ENCODE data around the gene FAN1. TPM values are rescaled to one million over a fixed set of nuclear protein-coding genes. Genes with fewer than 3 reads are reported as not detected.

The FAN1 gene
- total RNA-seq, 1 experiment from 2014 or later: 28.2 TPM

- Histone ChIP-seq H3K18ac (ENCODE audit: insufficient read length, low read depth, low read length) (no peak overlapping the region), H2BK5ac (ENCODE audit: insufficient read length, low read length) (no peak overlapping the region), H3K27me3 (ENCODE audit: insufficient read depth, low read length) (no peaks in the 10 kb centered on the region), H3K23ac (ENCODE audit: insufficient read length, low read depth, low read length) (no peak overlapping the region), H3K4me2 (ENCODE audit: insufficient read depth, insufficient read length, low read length) (no peak overlapping the region), H2BK12ac (ENCODE audit: insufficient read length, low read depth, low read length) (no peak overlapping the region), H3K27ac (ENCODE audit: insufficient read length, low read depth, low read length) (no peak overlapping the region), H4K91ac (ENCODE audit: insufficient read length, low read depth, low read length) (no peak overlapping the region), H3K79me1 (ENCODE audit: insufficient read depth, low read depth, low read length, poor library complexity, severe bottlenecking) (no peaks in the 10 kb centered on the region), H2BK120ac (ENCODE audit: low read depth, low read length, poor library complexity, severe bottlenecking) (no peak overlapping the region), H3K9me3 (ENCODE audit: control insufficient read depth, low read depth, low read length) (no peaks in the 10 kb centered on the region), H3K4ac (ENCODE audit: low read depth, low read length) (no peak overlapping the region), H3K14ac (ENCODE audit: insufficient read depth, low read length) (no peak overlapping the region), H3K23me2 (ENCODE audit: insufficient read length, low read depth, low read length, poor library complexity, severe bottlenecking) (no peaks in the 10 kb centered on the region), H2BK15ac (ENCODE audit: low read depth, low read length) (no peak overlapping the region), H2AFZ (ENCODE audit: low read length) (no peak overlapping the region), H3K79me2 (ENCODE audit: insufficient read depth, low read length) (no peaks in the 10 kb centered on the region), H3T11ph (ENCODE audit: low read length) (no peak overlapping the region), H2BK20ac (ENCODE audit: low read depth, low read length, poor library complexity, severe bottlenecking) (no peak overlapping the region), H4K5ac (ENCODE audit: insufficient read length, low read depth, low read length) (no peak overlapping the region), H4K20me1 (ENCODE audit: control insufficient read depth, insufficient read depth, insufficient read length) (no peaks in the 10 kb centered on the region), H3K56ac (ENCODE audit: insufficient read length, low read depth, low read length) (no peak overlapping the region), H4K8ac (replicated peaks; ENCODE audit: insufficient read length, low read depth, low read length) (no peak overlapping the region), H3K4me1 (ENCODE audit: insufficient read depth, low read length) (no peaks in the 10 kb centered on the region), H3K9ac (ENCODE audit: extremely low read depth, insufficient read length, low read length) (no peak overlapping the region), H2AK5ac (ENCODE audit: insufficient read length, low read length) (no peak overlapping the region)
- DNase-seq: no peak
- Mint-ChIP-seq H3K9me3 (no peaks in the 10 kb centered on the region), H3K27ac (0 out of 7 replicates have a peak overlapping the region, but pooled peaks of 1 of the 3 experiments have one; percentile 2), H3K27me3 (ENCODE audit: low read depth) (no peaks in the 10 kb centered on the region), H3K4me3 (no peak overlapping the region), H3K36me3 (ENCODE audit: insufficient read depth in 1 of 3, low read depth in 3 of 3) (peaks cover 4 to 39% (median 14%) of the 10 kb centered on the region in 3 experiments; a peak in 6 of 7 replicates), H3K4me1 (peaks cover 0 to 8% of the 10 kb centered on the region in 2 experiments; a peak in 1 of 4 replicates)
- TF ChIP-seq CTCF (conservative IDR thresholded peaks at IDR 0.05): no peak
- no CpG with 5 or more reads among the region's 3 CpGs for WGBS (ENCODE audit: extremely low coverage, insufficient read length, low lambda C conversion rate)
Measured at GRCh38 chr15:30962659-30963058, 58.9 kb downstream of the FAN1 start.

Measured in H9 (cell line).